ENCODE data around the gene CBL.

The CBL gene

GRCh38 chr11:119350302-119350701, 144.2 kb downstream of the CBL start:
- no peak for DNase-seq

- no peak for DNase-seq
These were observed 145.1 kb downstream of the CBL start for GRCh38 chr11:119351232-119351631.

- DNase-seq = peak; percentile 78 to 95
These were observed 146.7 kb downstream of the CBL start for GRCh38 chr11:119352857-119353260.

GRCh38 chr11:119355091-119355843, 149.1 kb downstream of the CBL start:
- no peak for DNase-seq

GRCh38 chr11:119356349-119357031, 150.4 kb downstream of the CBL start:
- peak in 1 of 2 experiments; percentile 9 for DNase-seq

- DNase-seq = no peak
These were observed 150.9 kb downstream of the CBL start for GRCh38 chr11:119357074-119357473.
